ENCODE measurements around the gene OR8A1. TPM values are rescaled to one million over a fixed set of nuclear protein-coding genes. Genes with fewer than 3 reads are reported as not detected.

Gene OR8A1
- total RNA-seq, 1 donor from 2014 or later = not detected

- H3K4me1 Mint-ChIP-seq (ENCODE audit: low read depth, unreplicated experiment) = no peaks in the 10 kb centered on the region
- no peak overlapping the region for H3K27ac Mint-ChIP-seq (ENCODE audit: unreplicated experiment)
Measured at GRCh38 chr11:124610295-124610694, 40.5 kb downstream of the OR8A1 start.

GRCh38 chr11:124611064-124611463, 41.3 kb downstream of the OR8A1 start, which contains the start of gene PANX3:
PANX3 (plus strand) TSS chr11:124611428; CDS start chr11:124611557, 129 bp downstream.
- no peaks in the 10 kb centered on the region for H3K27me3 Mint-ChIP-seq (ENCODE audit: unreplicated experiment)
- no peak for TF ChIP-seq CTCF (IDR thresholded peaks at IDR 0.05; ENCODE audit: partially characterized antibody, unreplicated experiment)
- DNase-seq = no peak
- no peak within 1 kb of the TSS for H3K27ac Mint-ChIP-seq (ENCODE audit: unreplicated experiment)
- H3K4me3 Mint-ChIP-seq (ENCODE audit: unreplicated experiment) = no peak within 1 kb of the TSS
- no peaks in the 10 kb centered on the region for H3K36me3 Mint-ChIP-seq (ENCODE audit: unreplicated experiment)
- H3K4me1 Mint-ChIP-seq (ENCODE audit: low read depth, unreplicated experiment) = no peaks in the 10 kb centered on the region
- no peaks in the 10 kb centered on the region for H3K9me3 Mint-ChIP-seq (ENCODE audit: unreplicated experiment)

More at GRCh38 chr11:124610295-124610694, 40.5 kb downstream of the OR8A1 start:
- TF ChIP-seq CTCF (IDR thresholded peaks at IDR 0.05; ENCODE audit: partially characterized antibody, unreplicated experiment) = no peak
- H3K9me3 Mint-ChIP-seq (ENCODE audit: unreplicated experiment) = no peaks in the 10 kb centered on the region
- no peaks in the 10 kb centered on the region for H3K27me3 Mint-ChIP-seq (ENCODE audit: unreplicated experiment)
- no peak for DNase-seq
- no peak overlapping the region for H3K4me3 Mint-ChIP-seq (ENCODE audit: unreplicated experiment)
- H3K36me3 Mint-ChIP-seq (ENCODE audit: unreplicated experiment) = no peaks in the 10 kb centered on the region

GRCh38 chr11:124612045-124612444, 42.2 kb downstream of the OR8A1 start:
- TF ChIP-seq CTCF (IDR thresholded peaks at IDR 0.05; ENCODE audit: partially characterized antibody, unreplicated experiment) = no peak
- DNase-seq = no peak
- no peaks in the 10 kb centered on the region for H3K27me3 Mint-ChIP-seq (ENCODE audit: unreplicated experiment)
- H3K27ac Mint-ChIP-seq (ENCODE audit: unreplicated experiment) = no peak overlapping the region
- no peaks in the 10 kb centered on the region for H3K9me3 Mint-ChIP-seq (ENCODE audit: unreplicated experiment)
- no peak overlapping the region for H3K4me3 Mint-ChIP-seq (ENCODE audit: unreplicated experiment)
- H3K4me1 Mint-ChIP-seq (ENCODE audit: low read depth, unreplicated experiment) = no peaks in the 10 kb centered on the region
- H3K36me3 Mint-ChIP-seq (ENCODE audit: unreplicated experiment) = no peaks in the 10 kb centered on the region

- DNase-seq = no peak
- no peak for TF ChIP-seq CTCF (IDR thresholded peaks at IDR 0.05; ENCODE audit: partially characterized antibody, unreplicated experiment)
- Mint-ChIP-seq H3K4me3 (ENCODE audit: unreplicated experiment) (no peak overlapping the region), H3K27me3 (ENCODE audit: unreplicated experiment) (no peaks in the 10 kb centered on the region), H3K9me3 (ENCODE audit: unreplicated experiment) (no peaks in the 10 kb centered on the region), H3K27ac (ENCODE audit: unreplicated experiment) (no peak overlapping the region), H3K36me3 (ENCODE audit: unreplicated experiment) (no peaks in the 10 kb centered on the region), H3K4me1 (ENCODE audit: low read depth, unreplicated experiment) (no peaks in the 10 kb centered on the region)
Measured at GRCh38 chr11:124612567-124613246, 42.9 kb downstream of the OR8A1 start.

- no peak for TF ChIP-seq CTCF (IDR thresholded peaks at IDR 0.05; ENCODE audit: partially characterized antibody, unreplicated experiment)
- H3K4me1 Mint-ChIP-seq (ENCODE audit: low read depth, unreplicated experiment) = peaks cover 9% of the 10 kb centered on the region
- H3K4me3 Mint-ChIP-seq (ENCODE audit: unreplicated experiment) = no peak overlapping the region
- peaks cover 3% of the 10 kb centered on the region for H3K27me3 Mint-ChIP-seq (ENCODE audit: unreplicated experiment)
- H3K36me3 Mint-ChIP-seq (ENCODE audit: unreplicated experiment) = no peaks in the 10 kb centered on the region
- no peak for DNase-seq
- no peak overlapping the region for H3K27ac Mint-ChIP-seq (ENCODE audit: unreplicated experiment)
- peaks cover 2% of the 10 kb centered on the region for H3K9me3 Mint-ChIP-seq (ENCODE audit: unreplicated experiment)
Measured at GRCh38 chr11:124618863-124619262, 49.1 kb downstream of the OR8A1 start.
